KMS-11 (cell line): ENCODE results near the gene SART3.
A peak's percentile ranks its signal among the peaks of the same experiment; 100 is the strongest.

ENCODE experiments used
- H2AFZ ChIP-seq: fragments of 200-600 bp; sonication (generic); 2 replicates; pipeline ENCODE4 v1.6.1; 2016; ENCODE audit warnings: antibody characterized with exemption, mixed run types, low read depth
- H3K27ac ChIP-seq: fragments of 200-600 bp; sonication (generic); 2 replicates; pipeline ENCODE4 v1.6.1; 2016; ENCODE audit warnings: mild to moderate bottlenecking, mixed run types
- H3K27me3 ChIP-seq: fragments of 200-600 bp; sonication (generic); 2 replicates; pipeline ENCODE4 v1.6.1; 2017; ENCODE audit warnings: mild to moderate bottlenecking, low read depth, mixed run types, moderate library complexity; ENCODE audit not compliant: insufficient read depth
- H3K36me3 ChIP-seq: fragments of 200-600 bp; sonication (generic); 2 replicates; pipeline ENCODE4 v1.6.1; 2017; ENCODE audit warnings: mild to moderate bottlenecking, mixed run types; ENCODE audit not compliant: insufficient read depth
- H3K4me1 ChIP-seq: fragments of 200-600 bp; sonication (generic); 2 replicates; pipeline ENCODE4 v1.6.1; 2016; ENCODE audit warnings: mild to moderate bottlenecking, low read depth, mixed run types; ENCODE audit not compliant: poor library complexity, severe bottlenecking
- H3K4me2 ChIP-seq: fragments of 200-600 bp; sonication (generic); 2 replicates; pipeline ENCODE4 v1.7.0; 2016; ENCODE audit warnings: mild to moderate bottlenecking, mixed run types
- H3K4me3 ChIP-seq: fragments of 200-600 bp; sonication (generic); IDR thresholded peaks from 2 replicates; pipeline ENCODE4 v1.6.1; 2017; ENCODE audit warnings: low read depth, low read length, mixed read lengths; ENCODE audit not compliant: insufficient read depth
- H3K79me2 ChIP-seq: fragments of 200-600 bp; sonication (generic); 2 replicates; pipeline ENCODE4 v1.6.1; 2016; ENCODE audit warnings: low read depth, mixed run types; ENCODE audit not compliant: insufficient read depth
- H3K9ac ChIP-seq: fragments of 200-600 bp; sonication (generic); 2 replicates; pipeline ENCODE4 v1.6.1; 2016; ENCODE audit warnings: mild to moderate bottlenecking, mixed run types
- H4K20me1 ChIP-seq: fragments of 200-600 bp; sonication (generic); 2 replicates; pipeline ENCODE4 v1.6.1; 2016; ENCODE audit warnings: mild to moderate bottlenecking, mixed run types; ENCODE audit not compliant: insufficient read depth
- CTCF ChIP-seq: fragments of 200-600 bp; sonication (generic); conservative IDR thresholded peaks from 2 replicates; pipeline ENCODE4 v1.6.1; 2017; ENCODE audit warnings: low read depth, mild to moderate bottlenecking, antibody characterized with exemption, low read length, moderate library complexity, mixed read lengths

The SART3 gene, protein sequence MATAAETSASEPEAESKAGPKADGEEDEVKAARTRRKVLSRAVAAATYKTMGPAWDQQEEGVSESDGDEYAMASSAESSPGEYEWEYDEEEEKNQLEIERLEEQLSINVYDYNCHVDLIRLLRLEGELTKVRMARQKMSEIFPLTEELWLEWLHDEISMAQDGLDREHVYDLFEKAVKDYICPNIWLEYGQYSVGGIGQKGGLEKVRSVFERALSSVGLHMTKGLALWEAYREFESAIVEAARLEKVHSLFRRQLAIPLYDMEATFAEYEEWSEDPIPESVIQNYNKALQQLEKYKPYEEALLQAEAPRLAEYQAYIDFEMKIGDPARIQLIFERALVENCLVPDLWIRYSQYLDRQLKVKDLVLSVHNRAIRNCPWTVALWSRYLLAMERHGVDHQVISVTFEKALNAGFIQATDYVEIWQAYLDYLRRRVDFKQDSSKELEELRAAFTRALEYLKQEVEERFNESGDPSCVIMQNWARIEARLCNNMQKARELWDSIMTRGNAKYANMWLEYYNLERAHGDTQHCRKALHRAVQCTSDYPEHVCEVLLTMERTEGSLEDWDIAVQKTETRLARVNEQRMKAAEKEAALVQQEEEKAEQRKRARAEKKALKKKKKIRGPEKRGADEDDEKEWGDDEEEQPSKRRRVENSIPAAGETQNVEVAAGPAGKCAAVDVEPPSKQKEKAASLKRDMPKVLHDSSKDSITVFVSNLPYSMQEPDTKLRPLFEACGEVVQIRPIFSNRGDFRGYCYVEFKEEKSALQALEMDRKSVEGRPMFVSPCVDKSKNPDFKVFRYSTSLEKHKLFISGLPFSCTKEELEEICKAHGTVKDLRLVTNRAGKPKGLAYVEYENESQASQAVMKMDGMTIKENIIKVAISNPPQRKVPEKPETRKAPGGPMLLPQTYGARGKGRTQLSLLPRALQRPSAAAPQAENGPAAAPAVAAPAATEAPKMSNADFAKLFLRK

DNA sequence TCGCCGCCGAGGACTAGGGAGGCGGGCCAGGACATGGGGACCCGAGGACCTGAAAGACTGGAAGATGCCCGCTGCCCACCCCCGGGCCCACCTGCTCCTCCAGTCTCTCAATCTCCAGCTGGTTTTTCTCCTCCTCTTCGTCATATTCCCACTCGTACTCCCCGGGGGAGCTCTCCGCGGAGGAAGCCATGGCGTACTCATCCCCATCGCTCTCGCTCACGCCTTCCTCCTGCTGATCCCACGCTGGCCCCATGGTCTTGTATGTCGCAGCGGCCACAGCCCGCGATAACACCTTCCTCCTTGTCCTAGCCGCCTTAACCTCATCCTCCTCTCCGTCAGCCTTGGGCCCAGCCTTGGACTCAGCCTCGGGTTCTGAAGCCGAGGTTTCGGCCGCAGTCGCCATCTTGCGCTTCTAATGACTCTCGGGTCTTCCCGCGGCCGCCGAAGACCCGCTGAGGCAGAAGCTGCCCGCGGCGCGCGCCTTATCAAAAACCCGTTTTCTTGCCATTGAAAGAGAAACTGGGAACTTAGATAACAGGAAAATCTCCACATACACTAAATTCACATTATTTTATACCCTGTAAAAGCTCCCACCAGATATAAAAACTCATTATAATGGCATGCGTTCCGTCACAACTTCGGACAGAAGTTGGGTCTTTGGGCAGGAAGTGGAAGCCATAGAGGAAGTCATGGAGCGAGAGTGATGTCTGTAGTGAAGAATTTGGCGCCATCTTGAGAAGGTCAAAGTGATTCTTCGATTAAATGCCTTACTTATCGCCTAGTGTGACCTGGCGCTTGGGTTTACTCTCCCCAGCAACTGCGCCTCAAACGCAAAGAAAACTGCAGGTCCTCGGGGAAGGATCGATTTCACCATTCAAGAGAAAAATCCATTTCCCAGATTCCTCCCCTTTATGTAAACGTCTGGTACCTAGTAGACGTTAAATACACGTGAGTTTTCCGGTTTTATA, at the start of gene SART3:
Gene SART3, minus strand, starts transcription at position 422 of the 968 bp plus-strand sequence. Its CDS starts 19 bp downstream, at position 403.
- H2AFZ ChIP-seq: peak within 1 kb of the TSS; percentile 56
- H3K9ac ChIP-seq: peak within 1 kb of the TSS; percentile 88
- H4K20me1 ChIP-seq: no peaks in the 10 kb centered on the region
- no peak for TF ChIP-seq CTCF
- H3K4me1 ChIP-seq: peaks cover 38% of the 10 kb centered on the region
- no peaks in the 10 kb centered on the region for H3K27me3 ChIP-seq
- H3K4me3 ChIP-seq: no peak within 1 kb of the TSS
- no peaks in the 10 kb centered on the region for H3K36me3 ChIP-seq
- peak within 1 kb of the TSS; percentile 88 for H3K27ac ChIP-seq
- peaks cover 58% of the 10 kb centered on the region for H3K79me2 ChIP-seq
- peak within 1 kb of the TSS; percentile 96 for H3K4me2 ChIP-seq

DNA sequence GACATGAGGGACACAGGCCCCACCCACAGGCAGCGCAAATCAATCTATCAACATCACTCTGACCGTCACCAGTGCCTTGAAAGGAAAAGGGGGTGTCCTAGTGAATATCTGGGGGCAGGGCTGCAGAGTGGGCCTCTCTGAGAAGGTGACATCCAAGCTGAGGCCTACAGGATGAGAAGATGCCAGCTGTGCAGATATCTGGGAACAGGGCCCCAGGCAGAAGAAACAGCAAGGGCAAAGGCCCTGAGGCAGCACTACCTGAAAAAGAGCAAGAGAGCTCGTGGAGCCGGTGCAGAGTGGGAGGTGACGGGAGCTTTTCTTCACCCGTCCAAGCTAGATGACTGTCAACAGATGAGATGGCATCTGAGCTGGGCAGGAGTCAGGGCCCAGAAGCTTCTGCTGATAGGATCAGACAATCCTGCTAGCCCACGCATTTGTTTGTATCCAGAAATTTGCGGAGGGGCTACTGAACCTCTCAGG, 49.4 kb upstream of the SART3 start:
- Histone ChIP-seq H2AFZ (no peak overlapping the region), H3K79me2 (no peaks in the 10 kb centered on the region), H3K9ac (no peak overlapping the region), H3K36me3 (no peaks in the 10 kb centered on the region), H3K4me1 (peaks cover 16% of the 10 kb centered on the region), H3K27ac (no peak overlapping the region), H3K4me2 (no peak overlapping the region), H4K20me1 (no peaks in the 10 kb centered on the region), H3K4me3 (no peak overlapping the region), H3K27me3 (no peaks in the 10 kb centered on the region)
- TF ChIP-seq CTCF: no peak

DNA sequence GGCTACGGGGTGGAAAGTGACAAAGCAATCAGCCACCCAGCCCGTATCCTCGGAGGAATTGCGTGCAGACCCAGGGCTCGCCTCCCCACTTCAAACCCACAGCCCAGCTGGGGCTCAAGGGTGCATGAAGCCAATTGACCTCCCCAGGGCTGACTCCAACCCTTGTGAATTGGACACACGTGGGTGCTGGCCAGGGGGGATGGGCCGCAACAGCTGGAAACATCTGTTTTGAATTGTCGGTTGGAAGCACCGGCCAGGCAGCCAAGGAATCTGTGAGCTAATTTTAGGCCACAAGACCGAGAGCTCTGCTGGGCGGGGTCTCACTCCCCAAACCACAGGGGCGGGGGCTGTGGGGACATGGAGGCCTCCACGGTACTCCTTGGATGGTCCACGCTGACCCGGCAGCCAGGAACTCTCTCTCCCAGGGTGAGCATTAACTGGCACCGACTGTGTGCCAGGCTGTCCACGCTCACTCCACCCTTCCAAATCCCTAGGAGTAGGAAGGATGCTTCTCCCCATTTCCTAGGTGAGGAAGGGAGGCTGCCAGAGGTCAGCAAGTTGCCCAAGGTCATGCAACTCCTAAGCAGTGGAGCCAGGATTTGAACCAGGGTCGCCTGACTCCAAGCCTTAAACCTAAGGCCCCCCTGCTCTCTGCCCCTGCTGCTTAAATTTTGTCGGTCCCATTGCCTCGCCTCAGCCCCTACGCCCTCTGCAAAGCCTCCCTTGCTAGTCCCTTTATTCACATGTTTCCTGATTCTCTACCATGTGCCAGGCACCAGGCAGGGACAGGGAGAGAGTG, 48.8 kb upstream of the SART3 start:
- H3K4me3 ChIP-seq: no peak overlapping the region
- no peaks in the 10 kb centered on the region for H4K20me1 ChIP-seq
- H3K9ac ChIP-seq: no peak overlapping the region
- H2AFZ ChIP-seq: no peak overlapping the region
- no peaks in the 10 kb centered on the region for H3K79me2 ChIP-seq
- H3K27ac ChIP-seq: no peak overlapping the region
- H3K27me3 ChIP-seq: no peaks in the 10 kb centered on the region
- no peak for TF ChIP-seq CTCF
- no peak overlapping the region for H3K4me2 ChIP-seq
- H3K4me1 ChIP-seq: peaks cover 16% of the 10 kb centered on the region
- H3K36me3 ChIP-seq: no peaks in the 10 kb centered on the region
